A673 (cell line): ENCODE measurements around the gene TMEM9B. TPM values are rescaled to one million over a fixed set of nuclear protein-coding genes. Genes with fewer than 3 reads are reported as not detected.

Experiments
- BruUV-seq: library from RNA; stranded (reverse); fragments of 400-500 nt; replicated peaks from 2 replicates; lab custom pipeline; 2021; lab: Mats Ljungman, UMichigan
- CTCF ChIA-PET: fragments of 300-600 bp; sonication (Branson Sonifier 250); formaldehyde crosslinking; loops from one replicate; lab custom pipeline; 2022; ENCODE audit warnings: antibody characterized with exemption; lab: Charles Lee
- POLR2A ChIA-PET: fragments of 300-600 bp; sonication (Branson Sonifier 250); formaldehyde crosslinking; loops from one replicate; lab custom pipeline; 2022; ENCODE audit warnings: antibody characterized with exemption; ENCODE audit not compliant: low non-redundant PET; lab: Charles Lee
- DNase-seq: peaks from one replicate; pipeline ENCODE4 v3.0.0-alpha.2; 2015; ENCODE audit warnings: low spot score
- H3K27ac ChIP-seq: fragments of 200-600 bp; sonication (generic); 2 replicates; pipeline ENCODE4 v1.5.1; 2016; ENCODE audit warnings: mixed run types, low read depth, mild to moderate bottlenecking, mixed read lengths, antibody characterized with exemption, low read length; ENCODE audit not compliant: poor library complexity, severe bottlenecking
- H3K27me3 ChIP-seq: fragments of 200-600 bp; sonication (generic); replicated peaks from 2 replicates; pipeline ENCODE4 v1.6.1; 2017; ENCODE audit warnings: mixed run types, low read depth, mild to moderate bottlenecking, mixed read lengths, antibody characterized with exemption, low read length; ENCODE audit not compliant: insufficient read depth, poor library complexity
- H3K36me3 ChIP-seq: fragments of 200-600 bp; sonication (generic); 2 replicates; pipeline ENCODE4 v1.6.1; 2016; ENCODE audit warnings: mixed run types, mild to moderate bottlenecking, mixed read lengths, antibody characterized with exemption, low read length; ENCODE audit not compliant: insufficient read depth, poor library complexity, severe bottlenecking
- H3K4me1 ChIP-seq: fragments of 200-600 bp; sonication (generic); 2 replicates; pipeline ENCODE4 v1.6.1; 2017; ENCODE audit warnings: mixed run types, mild to moderate bottlenecking, mixed read lengths, antibody characterized with exemption, low read length; ENCODE audit not compliant: insufficient read depth, poor library complexity, severe bottlenecking
- H3K4me3 ChIP-seq: fragments of 200-600 bp; sonication (generic); 2 replicates; pipeline ENCODE4 v1.5.1; 2016; ENCODE audit warnings: low read depth, mixed run types, mild to moderate bottlenecking, mixed read lengths, low read length; ENCODE audit not compliant: poor library complexity, severe bottlenecking
- H3K9me3 ChIP-seq: fragments of 200-600 bp; sonication (generic); 2 replicates; pipeline ENCODE4 v1.6.1; 2016; ENCODE audit warnings: mixed run types, low read depth, mild to moderate bottlenecking, mixed read lengths, antibody characterized with exemption, low read length; ENCODE audit not compliant: poor library complexity, severe bottlenecking
- CTCF ChIP-seq: fragments of 300-800, 200-600 bp; sonication (generic); conservative IDR thresholded peaks from 2 replicates; pipeline ENCODE4 v1.5.1; 2017; ENCODE audit warnings: low read depth, mild to moderate bottlenecking, antibody characterized with exemption, low read length, moderate library complexity, mixed read lengths
- EZH2 ChIP-seq: fragments of 200-600 bp; sonication (generic); IDR thresholded peaks from 2 replicates; pipeline ENCODE4 v1.6.1; 2017; ENCODE audit warnings: borderline replicate concordance, low read depth, mild to moderate bottlenecking, mixed read lengths, antibody characterized with exemption, low read length; ENCODE audit not compliant: poor library complexity, severe bottlenecking
- intact Hi-C: fragments of 100-400 bp; cut with micrococcal nuclease; formaldehyde crosslinking; loops from one replicate; pipeline ENCODE4 v1.10.0; 2022; ENCODE audit not compliant: unreplicated experiment
- total RNA-seq: library from RNA; stranded (reverse); gene quantifications from 2 replicates; pipeline ENCODE4 v1.2.3, GENCODE V29; 2021

The TMEM9B gene
- total RNA-seq, 1 experiment from 2014 or later, result 11.3 TPM

DNA sequence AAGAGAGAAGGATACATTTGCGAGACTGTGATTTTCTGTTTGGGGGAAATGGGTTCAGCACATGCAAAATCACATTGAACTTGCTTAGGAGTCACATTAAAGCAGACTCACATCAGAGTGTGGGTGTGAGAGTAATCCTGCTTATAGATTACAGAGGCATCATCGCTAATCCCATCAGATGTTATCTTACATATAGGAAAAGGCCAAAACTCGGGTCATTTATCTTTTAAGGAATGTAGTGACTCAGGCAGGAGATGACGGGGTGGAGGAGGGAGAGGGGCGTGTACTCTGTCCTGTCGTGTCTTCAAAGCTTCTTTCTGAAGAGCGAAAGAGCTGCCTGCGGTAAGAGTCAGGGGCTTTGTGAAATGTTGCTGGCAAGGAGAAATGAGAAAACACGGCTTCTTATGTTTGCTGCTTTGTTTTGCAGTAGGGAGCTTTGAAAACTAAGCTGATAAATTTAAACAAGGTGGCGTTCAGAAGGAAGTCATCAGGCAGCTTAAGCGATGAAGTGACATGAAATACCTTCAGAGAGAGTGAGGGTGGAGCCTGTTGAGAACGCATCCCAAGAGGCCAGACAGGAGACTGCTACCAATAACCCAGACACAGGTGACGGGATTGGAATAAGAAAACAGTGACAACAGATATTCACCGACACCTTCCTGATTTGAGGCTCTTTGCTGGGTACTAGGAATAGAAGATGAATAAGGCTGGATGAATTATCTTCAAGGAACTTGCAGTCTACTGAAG is 29.3 kb downstream of the TMEM9B start:
- H3K27ac ChIP-seq, result no peak overlapping the region
- peak; percentile 80 for DNase-seq
- peak overlapping the region; percentile 6 for H3K4me3 ChIP-seq
- ChIA-PET POLR2A (no interaction called here), CTCF (no interaction called here)
- TF ChIP-seq CTCF (no peak), EZH2 (no peak)
- H3K27me3 ChIP-seq, result no peaks in the 10 kb centered on the region
- intact Hi-C loops, result no loop called here
- no peaks in the 10 kb centered on the region for H3K36me3 ChIP-seq
- H3K9me3 ChIP-seq, result no peaks in the 10 kb centered on the region
- H3K4me1 ChIP-seq, result peaks cover 7% of the 10 kb centered on the region
- no TSS peak for BruUV-seq

- Histone ChIP-seq H3K36me3 (no peaks in the 10 kb centered on the region), H3K27me3 (no peaks in the 10 kb centered on the region), H3K27ac (no peak overlapping the region), H3K9me3 (no peaks in the 10 kb centered on the region), H3K4me1 (peaks cover 7% of the 10 kb centered on the region), H3K4me3 (no peak overlapping the region)
- CTCF ChIA-PET, result no interaction called here
- DNase-seq, result no peak
- intact Hi-C loops, result no loop called here
- POLR2A ChIA-PET, result no interaction called here
- BruUV-seq, result no TSS peak
- 0 out of 2 replicates have a peak, but pooled peaks have one; percentile 18 for TF ChIP-seq CTCF
- TF ChIP-seq EZH2, result no peak
These were observed 30.3 kb downstream of the TMEM9B start for GRCh38 chr11:8933931-8934330.

GRCh38 chr11:8932564-8933180 is 31.6 kb downstream of the TMEM9B start, which contains the start of gene C11orf16:
TSS of gene C11orf16 (minus strand) at chr11:8932947. CDS start at chr11:8932308, 639 bp downstream.
- TF ChIP-seq CTCF (no peak), EZH2 (no peak)
- ChIA-PET POLR2A (no interaction called here), CTCF (no interaction called here)
- intact Hi-C loops, result no loop called here
- Histone ChIP-seq H3K36me3 (no peaks in the 10 kb centered on the region), H3K9me3 (no peaks in the 10 kb centered on the region), H3K27ac (no peak within 1 kb of the TSS), H3K27me3 (no peaks in the 10 kb centered on the region), H3K4me1 (peaks cover 7% of the 10 kb centered on the region), H3K4me3 (no peak within 1 kb of the TSS)
- DNase-seq, result no peak
- BruUV-seq, result no TSS peak
